MCF 10A (cell line): ENCODE results near the gene MTG2. TPM values are rescaled to one million over a fixed set of nuclear protein-coding genes. Genes with fewer than 3 reads are reported as not detected.

Source experiments
- BruUV-seq: library from RNA; stranded (reverse); fragments of 400-500 nt; replicated peaks from 2 replicates; lab custom pipeline; 2021; lab: Mats Ljungman, UMichigan
- CTCF ChIA-PET: fragments of 300-600 bp; sonication (Branson Sonifier 250); formaldehyde crosslinking; extraction: SDS; loops from one replicate; lab custom pipeline; 2021; ENCODE audit warnings: antibody characterized with exemption, inconsistent platforms; lab: Yijun Ruan, JAX
- POLR2A ChIA-PET: fragments of 300-600, 350-650 bp; sonication (Branson Sonifier 250); formaldehyde crosslinking; extraction: SDS; loops from one replicate; lab custom pipeline; 2020; ENCODE audit warnings: antibody characterized with exemption, inconsistent platforms; lab: Yijun Ruan, JAX
- DNase-seq: peaks from one replicate; pipeline ENCODE4 v3.0.0-alpha.2; 2018; ENCODE audit not compliant: unreplicated experiment
- H3K27ac Mint-ChIP-seq: one replicate; pipeline ENCODE4 v1.8.0; 2022; ENCODE audit warnings: mild to moderate bottlenecking, low read depth, mixed read lengths; ENCODE audit not compliant: unreplicated experiment
- H3K27me3 Mint-ChIP-seq: one replicate; pipeline ENCODE4 v1.8.0; 2022; ENCODE audit warnings: mixed read lengths; ENCODE audit not compliant: insufficient read depth, unreplicated experiment
- H3K36me3 Mint-ChIP-seq: one replicate; pipeline ENCODE4 v1.8.0; 2022; ENCODE audit warnings: mild to moderate bottlenecking, moderate library complexity, mixed read lengths; ENCODE audit not compliant: insufficient read depth, unreplicated experiment
- H3K4me1 Mint-ChIP-seq: one replicate; pipeline ENCODE4 v1.8.0; 2022; ENCODE audit warnings: mixed read lengths; ENCODE audit not compliant: insufficient read depth, unreplicated experiment
- H3K4me3 Mint-ChIP-seq: one replicate; pipeline ENCODE4 v1.8.0; 2022; ENCODE audit warnings: mild to moderate bottlenecking, moderate library complexity, mixed read lengths; ENCODE audit not compliant: unreplicated experiment
- H3K9me3 Mint-ChIP-seq: one replicate; pipeline ENCODE4 v1.8.0; 2022; ENCODE audit warnings: mixed read lengths; ENCODE audit not compliant: unreplicated experiment
- intact Hi-C: fragments of 100-400 bp; cut with micrococcal nuclease; formaldehyde crosslinking; loops from 2 replicates; pipeline ENCODE4 v1.14.1; 2022
- total RNA-seq: library from RNA; stranded (reverse); gene quantifications from 2 replicates; pipeline ENCODE4 v1.2.3, GENCODE V29; 2022
- TF ChIP-seq, protein P1 (sequence below): fragments of 200-600 bp; IDR thresholded peaks from one replicate; pipeline ENCODE4 v1.8.0; 2022; ENCODE audit warnings: antibody characterized with exemption, mild to moderate bottlenecking; ENCODE audit not compliant: unreplicated experiment

Gene MTG2
- total RNA-seq, 1 experiment from 2014 or later, result 61.0 TPM

DNA sequence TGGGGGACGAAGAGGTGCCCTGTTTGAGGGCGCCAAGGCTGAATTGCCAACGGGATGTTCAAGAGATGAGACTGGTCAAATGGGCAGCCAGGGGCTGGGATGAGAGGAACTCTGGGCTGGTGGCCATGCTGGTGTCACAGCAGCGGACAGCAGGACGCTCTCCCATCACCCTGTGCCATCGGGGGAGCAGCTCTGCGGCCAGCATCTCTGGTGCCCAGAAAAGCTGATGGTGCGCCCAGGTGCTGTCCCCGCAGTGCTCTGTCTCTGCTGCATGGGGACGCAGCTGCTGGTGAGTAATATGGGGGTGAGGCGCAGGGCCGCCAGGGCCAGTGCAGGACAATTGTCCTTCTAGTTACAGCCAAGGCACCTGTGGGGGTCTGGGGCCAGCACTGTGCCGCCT lies 42.2 kb downstream of the MTG2 start:
- no peak overlapping the region for H3K27ac Mint-ChIP-seq
- H3K4me1 Mint-ChIP-seq, result no peaks in the 10 kb centered on the region
- peaks cover 60% of the 10 kb centered on the region for H3K27me3 Mint-ChIP-seq
- no peak for DNase-seq
- TF ChIP-seq, protein P1, sequence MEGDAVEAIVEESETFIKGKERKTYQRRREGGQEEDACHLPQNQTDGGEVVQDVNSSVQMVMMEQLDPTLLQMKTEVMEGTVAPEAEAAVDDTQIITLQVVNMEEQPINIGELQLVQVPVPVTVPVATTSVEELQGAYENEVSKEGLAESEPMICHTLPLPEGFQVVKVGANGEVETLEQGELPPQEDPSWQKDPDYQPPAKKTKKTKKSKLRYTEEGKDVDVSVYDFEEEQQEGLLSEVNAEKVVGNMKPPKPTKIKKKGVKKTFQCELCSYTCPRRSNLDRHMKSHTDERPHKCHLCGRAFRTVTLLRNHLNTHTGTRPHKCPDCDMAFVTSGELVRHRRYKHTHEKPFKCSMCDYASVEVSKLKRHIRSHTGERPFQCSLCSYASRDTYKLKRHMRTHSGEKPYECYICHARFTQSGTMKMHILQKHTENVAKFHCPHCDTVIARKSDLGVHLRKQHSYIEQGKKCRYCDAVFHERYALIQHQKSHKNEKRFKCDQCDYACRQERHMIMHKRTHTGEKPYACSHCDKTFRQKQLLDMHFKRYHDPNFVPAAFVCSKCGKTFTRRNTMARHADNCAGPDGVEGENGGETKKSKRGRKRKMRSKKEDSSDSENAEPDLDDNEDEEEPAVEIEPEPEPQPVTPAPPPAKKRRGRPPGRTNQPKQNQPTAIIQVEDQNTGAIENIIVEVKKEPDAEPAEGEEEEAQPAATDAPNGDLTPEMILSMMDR, result no peak
- intact Hi-C loops, result no loop called here
- no peaks in the 10 kb centered on the region for H3K9me3 Mint-ChIP-seq
- H3K36me3 Mint-ChIP-seq, result no peaks in the 10 kb centered on the region
- H3K4me3 Mint-ChIP-seq, result no peak overlapping the region
- CTCF ChIA-PET, result no interaction called here
- POLR2A ChIA-PET, result interaction anchor here (0.6 to 1.2 kb wide), 3 partner anchors 11 to 178 kb away, joined by 3 read pairs; no protein-coding TSS in a partner anchor
- BruUV-seq, result no TSS peak

DNA sequence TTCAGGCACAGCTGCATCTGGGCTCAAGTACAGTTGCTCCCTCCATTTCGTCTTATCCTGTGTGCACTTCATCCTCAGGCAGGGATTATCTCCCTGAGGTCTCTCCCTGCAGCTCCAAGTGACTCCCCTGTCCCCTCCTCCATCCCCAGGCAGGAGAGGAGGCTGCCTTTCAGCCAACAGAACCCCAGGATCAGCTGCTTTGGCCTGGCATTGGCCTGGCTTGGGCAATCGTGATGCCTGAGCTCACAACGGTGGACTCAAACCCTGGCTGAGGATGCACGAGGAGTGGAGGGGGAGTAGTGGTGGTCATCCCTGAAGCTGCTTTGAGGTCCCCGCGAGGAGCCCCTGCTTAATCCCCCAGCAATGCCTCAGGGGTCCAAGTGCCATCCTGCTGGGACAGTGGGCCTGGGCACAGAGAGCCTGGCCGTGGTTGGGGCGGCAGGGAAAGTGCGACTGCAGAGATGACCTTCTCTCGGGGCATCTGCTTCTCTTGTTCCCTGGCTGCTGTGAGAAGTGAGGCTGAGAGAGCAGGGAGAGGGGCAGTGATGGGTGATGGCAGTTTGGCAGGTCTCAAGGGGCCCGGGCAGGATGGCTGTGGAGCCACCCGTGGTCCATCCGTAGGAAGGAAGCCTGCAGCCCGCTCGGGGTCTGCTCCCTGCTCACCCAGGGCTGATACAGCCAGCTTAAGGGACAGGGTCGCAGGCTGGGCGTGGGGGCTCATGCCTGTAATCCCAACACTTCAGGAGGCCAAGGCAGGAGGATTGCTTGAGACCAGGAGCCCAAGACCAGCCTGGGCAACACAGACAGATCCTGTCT lies 43.2 kb downstream of the MTG2 start:
- Mint-ChIP-seq H3K4me1 (no peaks in the 10 kb centered on the region), H3K9me3 (no peaks in the 10 kb centered on the region), H3K4me3 (no peak overlapping the region), H3K27ac (no peak overlapping the region), H3K36me3 (no peaks in the 10 kb centered on the region), H3K27me3 (peaks cover 55% of the 10 kb centered on the region)
- CTCF ChIA-PET, result interaction anchor here (0.6 to 0.7 kb wide), 2 partner anchors 49 to 214 kb away, joined by 3 read pairs; no protein-coding TSS in a partner anchor
- POLR2A ChIA-PET, result interaction anchor here (0.6 to 1.2 kb wide), 3 partner anchors 10 to 179 kb away, joined by 3 read pairs; no protein-coding TSS in a partner anchor
- TF ChIP-seq, protein P1, result no peak
- intact Hi-C loops, result no loop called here
- DNase-seq, result no peak
- no TSS peak for BruUV-seq

DNA sequence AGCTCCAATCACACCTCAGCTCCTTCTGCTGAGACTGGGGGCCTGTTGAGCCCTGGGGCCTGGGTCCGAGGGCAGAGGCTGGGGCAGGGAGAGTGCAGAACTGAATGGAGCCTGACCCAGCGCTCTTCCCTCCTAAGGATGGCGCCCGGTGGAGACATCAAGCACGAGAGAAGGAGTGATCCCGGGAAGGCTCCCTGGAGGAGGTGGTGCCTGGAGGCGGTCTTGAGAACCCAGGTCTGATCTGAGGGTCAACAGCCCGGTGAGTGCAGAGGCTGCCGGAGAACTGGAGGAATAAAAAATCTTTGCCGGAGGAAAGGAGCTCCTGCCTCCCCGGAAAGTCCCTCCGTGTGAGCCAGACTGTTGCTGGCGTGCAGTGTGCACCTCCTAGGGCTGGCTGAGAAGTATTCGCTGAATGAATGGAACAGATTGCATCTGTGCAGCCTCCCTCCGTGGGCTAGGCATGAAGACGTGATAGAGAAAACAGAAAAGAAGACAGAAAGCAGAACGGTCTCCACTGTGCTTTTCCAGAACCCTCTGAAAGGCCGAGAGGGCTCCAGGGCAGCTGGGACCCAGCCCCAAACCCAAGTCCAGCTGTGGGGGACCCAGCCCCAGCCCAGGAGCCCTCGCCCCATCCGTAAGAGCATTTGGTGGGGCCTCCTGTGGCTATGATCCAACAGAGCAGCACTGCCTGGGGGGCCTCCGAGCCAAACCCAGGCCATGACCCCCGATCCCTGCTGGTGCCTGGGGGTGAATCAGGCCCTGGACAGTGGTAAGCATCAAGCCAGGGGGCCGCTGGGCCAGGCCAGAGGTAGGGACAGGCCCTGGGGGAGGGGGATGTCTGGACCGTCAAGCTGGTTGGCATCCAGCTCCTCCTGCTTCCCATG lies 44.1 kb downstream of the MTG2 start:
- H3K36me3 Mint-ChIP-seq, result no peaks in the 10 kb centered on the region
- no TSS peak for BruUV-seq
- no peak for DNase-seq
- intact Hi-C loops, result no loop called here
- ChIA-PET POLR2A (interaction anchor here (0.6 kb wide), 1 partner anchor 58 kb away, joined by 3 read pairs; no protein-coding TSS in a partner anchor), CTCF (interaction anchor here (0.6 to 0.7 kb wide), 2 partner anchors 48 to 215 kb away, joined by 3 read pairs; no protein-coding TSS in a partner anchor)
- peaks cover 48% of the 10 kb centered on the region for H3K27me3 Mint-ChIP-seq
- no peak overlapping the region for H3K4me3 Mint-ChIP-seq
- no peaks in the 10 kb centered on the region for H3K9me3 Mint-ChIP-seq
- H3K4me1 Mint-ChIP-seq, result no peaks in the 10 kb centered on the region
- TF ChIP-seq, protein P1, result no peak
- H3K27ac Mint-ChIP-seq, result no peak overlapping the region

DNA sequence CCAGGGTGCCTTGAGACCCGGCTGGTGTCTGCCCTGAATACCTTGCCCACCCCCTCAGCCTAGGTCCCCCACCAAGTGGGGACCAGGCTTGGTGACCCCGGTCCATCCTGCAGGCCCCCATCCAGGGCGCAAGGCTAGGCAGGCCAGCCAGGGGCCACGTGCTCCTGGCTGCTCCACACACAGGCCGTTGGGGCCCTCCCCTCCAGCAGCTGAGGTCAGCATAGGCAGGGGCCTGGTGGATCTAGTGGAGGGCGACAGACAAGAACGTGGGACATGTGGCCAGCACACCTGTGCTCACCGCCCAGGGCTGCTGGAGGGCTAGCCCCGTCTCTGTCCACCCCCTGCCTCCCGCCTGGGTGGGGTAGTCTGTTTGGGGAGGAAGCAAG lies 44.8 kb downstream of the MTG2 start:
- intact Hi-C loops, result no loop called here
- POLR2A ChIA-PET, result no interaction called here
- no TSS peak for BruUV-seq
- CTCF ChIA-PET, result no interaction called here
- H3K27ac Mint-ChIP-seq, result no peak overlapping the region
- DNase-seq, result no peak
- H3K27me3 Mint-ChIP-seq, result peaks cover 45% of the 10 kb centered on the region
- H3K4me1 Mint-ChIP-seq, result no peaks in the 10 kb centered on the region
- H3K9me3 Mint-ChIP-seq, result no peaks in the 10 kb centered on the region
- no peak overlapping the region for H3K4me3 Mint-ChIP-seq
- TF ChIP-seq, protein P1, result no peak
- no peaks in the 10 kb centered on the region for H3K36me3 Mint-ChIP-seq
